ENCODE data around the gene TRAPPC12. TPM values are rescaled to one million over a fixed set of nuclear protein-coding genes. Genes with fewer than 3 reads are reported as not detected.

Gene TRAPPC12
- total RNA-seq, 4 donors from 2014 or later = 52.2 to 90.7 (median 77.6) TPM

- no peak for ATAC-seq
- peaks cover 0 to 80% of the 10 kb centered on the region in 2 donors for H3K36me3 ChIP-seq
- no peak overlapping the region for H3K4me3 ChIP-seq
- no peaks in the 10 kb centered on the region for H3K27me3 ChIP-seq
- TF ChIP-seq POLR2A (IDR thresholded peaks at IDR 0.05) (no peak), CTCF (IDR thresholded peaks at IDR 0.05) (no peak), EP300 (IDR thresholded peaks at IDR 0.05) (no peak), POLR2AphosphoS5 (IDR thresholded peaks at IDR 0.05) (no peak)
- 100% methylated on average over 7 of the region's 20 CpGs; no CpG with 5 or more reads in 1 of the 2 donors for WGBS, 2 donors (ENCODE audit: low coverage in 1 of 2)
- H3K27ac ChIP-seq = no peak overlapping the region
- peaks cover 0 to 13% (median 0%) of the 10 kb centered on the region in 3 donors for H3K4me1 ChIP-seq
- H3K9me3 ChIP-seq = no peaks in the 10 kb centered on the region
Measured at GRCh38 chr2:3481736-3482362, 102.4 kb downstream of the TRAPPC12 start.

GRCh38 chr2:3482363-3482821 lies 102.9 kb downstream of the TRAPPC12 start:
- H3K27ac ChIP-seq = peak overlapping the region in 1 of 4 donors; percentile 50
- no peaks in the 10 kb centered on the region for H3K27me3 ChIP-seq
- H3K9me3 ChIP-seq = no peaks in the 10 kb centered on the region
- no peak overlapping the region for H3K4me3 ChIP-seq
- no peak for TF ChIP-seq POLR2AphosphoS5 (IDR thresholded peaks at IDR 0.05)
- no peak for TF ChIP-seq EP300 (IDR thresholded peaks at IDR 0.05)
- TF ChIP-seq CTCF (IDR thresholded peaks at IDR 0.05) = no peak
- no peak for TF ChIP-seq POLR2A (IDR thresholded peaks at IDR 0.05)
- peaks cover 0 to 78% of the 10 kb centered on the region in 2 donors for H3K36me3 ChIP-seq
- WGBS, 2 donors (ENCODE audit: low coverage in 1 of 2) = 82 to 100% methylated on average over 1 to 2 of the region's 20 CpGs
- peaks cover 0 to 13% (median 0%) of the 10 kb centered on the region in 3 donors for H3K4me1 ChIP-seq
- no peak for ATAC-seq

- H3K9me3 ChIP-seq = no peaks in the 10 kb centered on the region
- WGBS, 2 donors (ENCODE audit: low coverage in 1 of 2) = 48 to 72% methylated on average over 3 to 8 of the region's 30 CpGs
- peaks cover 0 to 70% of the 10 kb centered on the region in 2 donors for H3K36me3 ChIP-seq
- H3K4me3 ChIP-seq = no peak overlapping the region
- TF ChIP-seq POLR2AphosphoS5 (IDR thresholded peaks at IDR 0.05) = no peak
- TF ChIP-seq POLR2A (IDR thresholded peaks at IDR 0.05) = no peak
- TF ChIP-seq CTCF (IDR thresholded peaks at IDR 0.05) = no peak
- no peak for TF ChIP-seq EP300 (IDR thresholded peaks at IDR 0.05)
- peak; percentile 86 for ATAC-seq
- H3K4me1 ChIP-seq = peaks cover 0 to 13% (median 0%) of the 10 kb centered on the region in 3 donors
- peak overlapping the region in 1 of 4 donors; percentile 50 for H3K27ac ChIP-seq
- no peaks in the 10 kb centered on the region for H3K27me3 ChIP-seq
Measured at GRCh38 chr2:3483227-3483985, 103.9 kb downstream of the TRAPPC12 start.

- no peaks in the 10 kb centered on the region for H3K27me3 ChIP-seq
- peak overlapping the region in 1 of 4 donors; percentile 42 for H3K27ac ChIP-seq
- H3K4me3 ChIP-seq = no peak overlapping the region
- no peak for ATAC-seq
- peaks cover 0 to 61% of the 10 kb centered on the region in 2 donors for H3K36me3 ChIP-seq
- TF ChIP-seq EP300 (IDR thresholded peaks at IDR 0.05) = no peak
- no peak for TF ChIP-seq CTCF (IDR thresholded peaks at IDR 0.05)
- no peak for TF ChIP-seq POLR2A (IDR thresholded peaks at IDR 0.05)
- TF ChIP-seq POLR2AphosphoS5 (IDR thresholded peaks at IDR 0.05) = no peak
- no peaks in the 10 kb centered on the region for H3K9me3 ChIP-seq
- 90% methylated on average over 6 to 20 of the region's 34 CpGs for WGBS, 2 donors (ENCODE audit: low coverage in 1 of 2)
- H3K4me1 ChIP-seq = peaks cover 0 to 13% (median 0%) of the 10 kb centered on the region in 3 donors
Measured at GRCh38 chr2:3483986-3484960, 104.8 kb downstream of the TRAPPC12 start.

All from gastroesophageal sphincter (tissue), 4 donors.